Measurements from ENCODE around the gene DCTN5.

DNA sequence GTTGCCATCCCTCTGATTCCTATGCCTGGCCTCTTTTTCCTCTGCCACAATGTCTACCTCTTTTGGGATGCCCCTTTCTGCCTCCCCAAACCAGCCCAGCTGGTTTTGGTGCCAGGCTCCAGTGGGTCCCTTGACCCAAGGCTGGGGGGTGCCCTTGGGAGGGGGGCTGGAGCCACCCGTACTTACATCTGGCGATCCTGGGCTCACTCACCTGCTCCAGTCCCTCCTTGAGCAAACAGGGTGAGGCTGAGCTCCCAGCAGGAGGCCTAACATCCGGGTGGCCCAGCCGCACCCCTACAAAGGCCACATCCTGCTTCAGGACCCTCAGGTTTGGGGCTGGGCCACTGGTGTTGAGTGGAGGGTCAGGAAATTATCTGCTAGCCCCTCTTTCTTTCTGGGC is 70.5 kb downstream of the DCTN5 start:
- no peak for TF ChIP-seq GATA2 (IDR thresholded peaks at IDR 0.05; ENCODE audit: low read depth, low read length)
- no peak for TF ChIP-seq GATA3 (IDR thresholded peaks at IDR 0.05; ENCODE audit: low read depth, low read length)

Data from SH-SY5Y (cell line).